Bronchus fibroblast of lung (primary cell): Measurements from ENCODE around the gene SLC25A38. TPM values are rescaled to one million over a fixed set of nuclear protein-coding genes. Genes with fewer than 3 reads are reported as not detected.

Experiments used
- total RNA-seq: library from RNA; depleted of rRNA; stranded (reverse); fragments of >200 nt; gene quantifications from 2 replicates; pipeline ENCODE4 v1.2.3, GENCODE V29; 2015

The SLC25A38 gene, protein sequence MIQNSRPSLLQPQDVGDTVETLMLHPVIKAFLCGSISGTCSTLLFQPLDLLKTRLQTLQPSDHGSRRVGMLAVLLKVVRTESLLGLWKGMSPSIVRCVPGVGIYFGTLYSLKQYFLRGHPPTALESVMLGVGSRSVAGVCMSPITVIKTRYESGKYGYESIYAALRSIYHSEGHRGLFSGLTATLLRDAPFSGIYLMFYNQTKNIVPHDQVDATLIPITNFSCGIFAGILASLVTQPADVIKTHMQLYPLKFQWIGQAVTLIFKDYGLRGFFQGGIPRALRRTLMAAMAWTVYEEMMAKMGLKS
- total RNA-seq: 21.0 and 22.1 TPM in 2 replicates

DNA sequence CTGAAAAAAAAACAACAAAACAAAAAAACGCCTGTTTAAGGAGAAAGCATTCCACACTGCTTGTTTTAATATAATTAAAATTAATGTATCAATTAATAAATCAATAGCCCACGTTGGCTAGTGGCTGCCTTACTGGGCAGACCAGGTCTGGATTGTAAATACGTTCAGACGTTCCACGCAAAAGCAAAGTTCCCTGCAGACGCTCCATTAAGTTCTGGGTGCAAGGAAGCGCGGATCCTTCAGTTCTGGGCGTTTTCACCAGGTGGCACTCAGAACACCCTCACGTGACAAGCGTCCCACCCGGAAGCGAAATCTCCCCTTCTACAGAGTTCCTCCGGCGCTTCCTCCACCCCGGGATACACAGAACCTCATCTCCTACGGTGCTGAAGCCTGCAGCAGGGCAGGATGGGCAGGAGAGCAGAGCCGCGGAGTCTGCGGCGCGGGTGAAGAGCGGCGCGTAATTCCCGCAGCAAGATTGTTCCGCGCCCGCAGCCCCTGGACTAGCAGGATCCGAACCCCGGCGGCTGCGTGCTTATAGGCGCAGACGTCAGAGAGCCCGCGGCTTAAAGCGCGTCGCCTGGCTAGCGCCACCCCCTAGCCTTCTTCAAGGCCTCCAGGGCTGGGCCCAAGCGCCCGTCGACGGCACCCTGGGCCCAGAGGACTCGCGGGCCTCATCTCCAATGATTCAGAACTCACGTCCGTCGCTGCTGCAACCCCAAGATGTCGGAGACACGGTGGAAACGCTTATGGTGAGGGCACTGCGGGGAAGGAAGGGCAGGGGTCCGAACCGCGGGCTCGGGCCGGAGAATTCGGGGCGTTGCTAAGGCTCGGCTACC is at the start of gene SLC25A38:
TSS of gene SLC25A38 (plus strand) at position 326 of the 836 bp plus-strand sequence. CDS start at position 681, 355 bp downstream.

DNA sequence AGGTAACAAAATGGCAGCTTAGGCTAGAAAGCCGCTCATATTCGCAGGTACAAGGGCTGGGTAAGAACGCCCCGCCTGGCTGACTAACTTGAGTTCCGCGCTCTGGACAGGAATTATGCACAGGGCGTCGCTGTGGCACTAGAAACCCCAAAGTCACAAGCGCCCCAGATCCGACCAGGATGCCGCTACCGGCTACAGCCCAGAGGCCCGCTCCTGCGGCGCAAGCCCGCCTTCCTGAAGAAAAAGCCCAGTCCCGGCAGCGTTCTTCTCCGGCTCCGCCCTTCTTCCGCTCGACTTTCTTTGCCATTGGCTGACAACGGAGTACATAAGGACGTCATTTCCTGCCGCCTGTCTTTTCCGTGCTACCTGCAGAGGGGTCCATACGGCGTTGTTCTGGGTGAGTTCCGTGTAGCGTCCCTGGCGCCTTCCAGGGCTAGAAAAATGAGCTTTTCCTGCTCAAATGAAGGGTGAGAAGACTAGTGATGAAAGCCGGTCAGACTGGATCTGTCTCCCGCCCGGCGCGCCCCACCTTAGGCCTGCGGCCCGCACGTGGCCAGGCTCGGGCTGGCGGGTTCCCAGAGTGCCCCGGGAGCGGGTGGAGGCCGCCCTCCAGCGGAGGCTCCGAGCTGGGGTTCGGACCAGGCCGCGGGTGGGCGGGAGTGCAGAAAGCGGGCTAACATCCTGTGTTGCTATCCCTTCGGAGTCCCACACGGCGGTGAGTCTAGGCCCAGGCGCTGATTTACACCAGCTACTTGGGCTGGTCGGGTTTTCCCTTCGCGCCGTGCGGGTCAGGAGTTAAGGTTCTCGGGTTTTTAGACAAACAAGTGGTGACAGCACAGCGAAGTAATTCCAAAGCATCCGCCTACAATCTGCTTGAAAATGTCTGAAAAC is 23.4 kb downstream of the SLC25A38 start, which contains the start of gene RPSA:
TSS of gene RPSA (plus strand) at position 353 of the 891 bp plus-strand sequence. CDS start 934 bp downstream, outside the sequence.

Other genes starting within 250 kb of the SLC25A38 start
- gene CSRNP1, start 229.8 kb upstream of the SLC25A38 start, total RNA-seq: 3.1 and 3.9 TPM in 2 replicates
- gene XIRP1, start 190.8 kb upstream of the SLC25A38 start, total RNA-seq: not detected in 2 replicates
- 0.15 TPM in 1 of 2 replicates, not detected in the other for gene CX3CR1, start 103.3 kb upstream of the SLC25A38 start, total RNA-seq
- not detected in 2 replicates for gene CCR8, start 53.7 kb upstream of the SLC25A38 start, total RNA-seq
- gene RPSA, start 23.4 kb downstream of the SLC25A38 start, total RNA-seq: 2,567 and 2,759 TPM in 2 replicates
- not detected in 2 replicates for gene MOBP, start 84.3 kb downstream of the SLC25A38 start, total RNA-seq